Lower leg skin (tissue), 4 donors: Measurements from ENCODE around the gene RGS11. TPM values are rescaled to one million over a fixed set of nuclear protein-coding genes. Genes with fewer than 3 reads are reported as not detected.

Experiments
- DNase-seq, 2 donors: peaks; one replicate each; pipeline ENCODE4 v3.0.0-alpha.2; 2019; ENCODE audit warnings: low spot score in 2 of 2
- H3K4me3 ChIP-seq: fragments of 200-600 bp; sonication (generic); 2 replicates; pipeline ENCODE4 v1.5.1; 2017; ENCODE audit warnings: mild to moderate bottlenecking, low read depth; ENCODE audit not compliant: poor library complexity, severe bottlenecking
- POLR2A ChIP-seq, 2 donors: fragments of 450-650 bp; IDR thresholded peaks; one replicate each; pipeline ENCODE4 v1.6.1; 2016 to 2017; ENCODE audit warnings: antibody characterized with exemption in 2 of 2, mild to moderate bottlenecking in 1 of 2, moderate library complexity in 1 of 2
- WGBS, 2 donors: methylation state at CpG; one replicate each; pipeline ENCODE4 v1.1.5; 2018; 5-methylcytosine and 5-hydroxymethylcytosine counted together
- intact Hi-C: fragments of 100-400 bp; cut with DNase I; formaldehyde crosslinking; loops from one replicate; pipeline ENCODE4 v1.15.0; 2023; ENCODE audit warnings: low total_unique reads
- total RNA-seq, 4 donors: library from RNA; depleted of rRNA; stranded (reverse); fragments of >200 nt; gene quantifications; one replicate each; pipeline ENCODE4 v1.1.0, GENCODE V29; 2016
- TF ChIP-seq, protein P1 (sequence below), 3 donors: fragments of 450-650 bp; IDR thresholded peaks; one replicate each; pipeline ENCODE4 v1.5.1; 2016; ENCODE audit warnings: antibody characterized with exemption in 3 of 3, mild to moderate bottlenecking in 3 of 3, moderate library complexity in 2 of 3

The RGS11 gene
- total RNA-seq, 4 donors from 2014 or later, result 0.08 to 2.7 (median 1.6) TPM

DNA sequence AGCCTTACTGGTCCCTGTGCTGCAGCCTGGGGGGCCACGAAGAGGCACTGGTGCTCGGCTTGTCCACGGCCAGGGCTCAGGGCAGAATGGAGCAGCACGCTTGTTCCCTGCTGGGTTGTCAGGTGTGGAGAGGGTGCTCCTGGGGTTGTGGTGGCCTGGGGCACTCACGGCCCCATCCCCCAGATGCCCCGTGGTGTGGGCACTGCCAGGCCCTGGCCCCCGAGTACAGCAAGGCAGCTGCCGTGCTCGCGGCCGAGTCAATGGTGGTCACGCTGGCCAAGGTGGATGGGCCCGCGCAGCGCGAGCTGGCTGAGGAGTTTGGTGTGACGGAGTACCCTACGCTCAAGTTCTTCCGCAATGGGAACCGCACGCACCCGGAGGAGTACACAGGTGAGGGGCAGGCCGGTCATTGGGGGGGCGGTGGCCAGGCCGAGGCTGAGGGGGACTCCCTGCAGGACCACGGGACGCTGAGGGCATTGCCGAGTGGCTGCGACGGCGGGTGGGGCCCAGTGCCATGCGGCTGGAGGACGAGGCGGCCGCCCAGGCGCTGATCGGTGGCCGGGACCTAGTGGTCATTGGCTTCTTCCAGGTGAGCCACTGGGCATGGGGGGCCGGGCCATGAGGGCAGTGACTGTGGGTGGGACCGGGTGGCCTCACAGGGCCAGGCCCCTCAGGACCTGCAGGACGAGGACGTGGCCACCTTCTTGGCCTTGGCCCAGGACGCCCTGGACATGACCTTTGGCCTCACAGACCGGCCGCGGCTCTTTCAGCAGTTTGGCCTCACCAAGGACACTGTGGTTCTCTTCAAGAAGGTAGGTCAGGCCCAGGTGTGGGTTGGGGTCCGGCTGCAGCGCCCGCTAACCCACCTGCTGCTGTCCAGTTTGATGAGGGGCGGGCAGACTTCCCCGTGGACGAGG is 8.7 kb upstream of the RGS11 start:
- 89 to 94% methylated on average over 38 to 52 of the region's 52 CpGs for WGBS, 2 donors
- TF ChIP-seq POLR2A (IDR thresholded peaks at IDR 0.05), result no peak
- TF ChIP-seq, protein P1, sequence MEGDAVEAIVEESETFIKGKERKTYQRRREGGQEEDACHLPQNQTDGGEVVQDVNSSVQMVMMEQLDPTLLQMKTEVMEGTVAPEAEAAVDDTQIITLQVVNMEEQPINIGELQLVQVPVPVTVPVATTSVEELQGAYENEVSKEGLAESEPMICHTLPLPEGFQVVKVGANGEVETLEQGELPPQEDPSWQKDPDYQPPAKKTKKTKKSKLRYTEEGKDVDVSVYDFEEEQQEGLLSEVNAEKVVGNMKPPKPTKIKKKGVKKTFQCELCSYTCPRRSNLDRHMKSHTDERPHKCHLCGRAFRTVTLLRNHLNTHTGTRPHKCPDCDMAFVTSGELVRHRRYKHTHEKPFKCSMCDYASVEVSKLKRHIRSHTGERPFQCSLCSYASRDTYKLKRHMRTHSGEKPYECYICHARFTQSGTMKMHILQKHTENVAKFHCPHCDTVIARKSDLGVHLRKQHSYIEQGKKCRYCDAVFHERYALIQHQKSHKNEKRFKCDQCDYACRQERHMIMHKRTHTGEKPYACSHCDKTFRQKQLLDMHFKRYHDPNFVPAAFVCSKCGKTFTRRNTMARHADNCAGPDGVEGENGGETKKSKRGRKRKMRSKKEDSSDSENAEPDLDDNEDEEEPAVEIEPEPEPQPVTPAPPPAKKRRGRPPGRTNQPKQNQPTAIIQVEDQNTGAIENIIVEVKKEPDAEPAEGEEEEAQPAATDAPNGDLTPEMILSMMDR (IDR thresholded peaks at IDR 0.05), result no peak
- no peak overlapping the region for H3K4me3 ChIP-seq
- no peak for DNase-seq
- intact Hi-C loops, result no loop called here

DNA sequence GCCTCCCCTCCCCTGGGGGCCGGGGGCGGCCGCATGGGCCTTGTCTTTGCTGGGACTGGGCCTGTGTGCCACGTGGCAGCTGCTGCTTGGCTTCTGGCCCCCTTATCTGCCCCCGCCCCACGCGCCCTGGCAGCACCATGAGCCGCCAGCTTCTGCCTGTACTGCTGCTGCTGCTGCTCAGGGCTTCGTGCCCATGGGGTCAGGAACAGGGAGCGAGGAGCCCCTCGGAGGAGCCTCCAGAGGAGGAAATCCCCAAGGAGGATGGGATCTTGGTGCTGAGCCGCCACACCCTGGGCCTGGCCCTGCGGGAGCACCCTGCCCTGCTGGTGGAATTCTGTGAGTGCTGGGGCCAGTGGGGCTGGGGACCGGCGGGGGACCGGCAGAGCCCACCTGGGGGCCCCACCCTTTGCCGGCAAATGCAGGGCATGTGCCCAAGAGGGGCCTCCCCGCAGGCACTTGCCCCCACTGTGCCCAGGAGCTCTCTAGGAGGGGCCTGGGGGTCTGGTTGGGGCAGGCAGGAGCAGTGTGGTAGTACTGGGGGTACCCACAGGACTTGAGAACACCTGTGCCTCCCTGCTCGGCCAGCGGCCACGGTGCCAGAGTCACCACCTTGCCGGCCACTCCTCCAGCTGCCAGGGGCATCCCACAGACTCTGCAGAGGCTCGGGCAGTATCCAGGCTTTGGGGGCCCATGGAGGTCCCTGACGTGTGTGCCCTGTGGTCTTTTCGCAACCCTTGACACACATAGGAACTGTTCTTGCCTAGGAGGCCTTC is 7.5 kb upstream of the RGS11 start, which contains the start of gene PDIA2:
Gene PDIA2 (plus strand): TSS at position 132 of the 773 bp plus-strand sequence. CDS start 6 bp downstream, at position 138.
- DNase-seq, result no peak
- H3K4me3 ChIP-seq, result no peak within 1 kb of the TSS
- TF ChIP-seq, protein P1 (IDR thresholded peaks at IDR 0.05), result no peak
- no peak for TF ChIP-seq POLR2A (IDR thresholded peaks at IDR 0.05)
- 51% methylated on average over 16 to 19 of the region's 25 CpGs for WGBS, 2 donors
- intact Hi-C loops, result no loop called here

DNA sequence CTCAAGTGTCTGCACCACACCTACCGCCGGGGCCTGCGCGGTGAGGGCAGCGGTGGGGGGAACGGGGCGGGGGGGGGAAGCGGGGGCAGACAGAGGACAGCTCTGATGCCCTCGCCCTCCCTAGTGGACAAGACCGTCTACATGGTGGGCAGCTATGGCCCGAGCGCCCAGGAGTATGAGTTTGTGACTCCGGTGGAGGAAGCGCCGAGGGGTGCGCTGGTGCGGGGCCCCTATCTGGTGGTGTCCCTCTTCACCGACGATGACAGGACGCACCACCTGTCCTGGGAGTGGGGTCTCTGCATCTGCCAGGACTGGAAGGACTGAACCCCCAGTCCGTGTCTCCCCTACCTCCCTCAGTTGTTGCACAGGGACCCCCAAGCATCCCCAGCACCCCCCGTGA is 6.7 kb upstream of the RGS11 start:
- TF ChIP-seq, protein P1 (IDR thresholded peaks at IDR 0.05), result no peak
- TF ChIP-seq POLR2A (IDR thresholded peaks at IDR 0.05), result no peak

DNA sequence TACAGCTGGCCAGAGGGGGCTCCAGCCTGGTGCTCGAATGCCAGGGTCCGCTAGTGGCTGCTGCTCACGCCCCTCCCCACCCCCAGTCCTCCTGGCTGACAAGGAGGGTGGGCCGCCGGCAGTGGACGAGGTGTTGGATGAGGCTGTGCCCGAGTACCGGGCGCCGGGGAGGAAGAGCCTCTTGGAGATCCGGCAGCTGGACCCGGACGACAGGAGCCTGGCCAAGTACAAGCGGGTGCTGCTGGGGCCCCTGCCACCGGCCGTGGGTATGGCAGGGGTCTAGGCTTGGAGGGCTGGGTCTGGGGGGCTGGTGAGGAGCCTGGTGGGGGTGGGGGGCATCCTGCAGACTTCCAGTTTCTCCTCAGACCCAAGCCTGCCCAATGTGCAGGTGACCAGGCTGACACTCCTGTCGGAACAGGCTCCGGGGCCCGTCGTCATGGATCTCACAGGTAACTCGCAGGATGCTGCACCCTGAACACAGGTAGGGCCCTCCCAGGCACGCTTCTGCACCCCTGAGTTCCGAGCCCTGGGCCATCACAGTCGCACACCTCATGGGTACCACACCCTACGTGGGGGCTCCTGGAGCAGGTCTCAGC is 6.0 kb upstream of the RGS11 start:
- no peak overlapping the region for H3K4me3 ChIP-seq
- TF ChIP-seq, protein P1 (IDR thresholded peaks at IDR 0.05), result no peak
- TF ChIP-seq POLR2A (IDR thresholded peaks at IDR 0.05), result no peak
- DNase-seq, result no peak
- WGBS, 2 donors, result 26 to 47% methylated on average over 25 of the region's 25 CpGs
- intact Hi-C loops, result no loop called here

More for the DNA sequence above, 6.7 kb upstream of the RGS11 start:
- no peak overlapping the region for H3K4me3 ChIP-seq
- 52 to 65% methylated on average over 12 to 17 of the region's 22 CpGs for WGBS, 2 donors
- intact Hi-C loops, result no loop called here
- no peak for DNase-seq

DNA sequence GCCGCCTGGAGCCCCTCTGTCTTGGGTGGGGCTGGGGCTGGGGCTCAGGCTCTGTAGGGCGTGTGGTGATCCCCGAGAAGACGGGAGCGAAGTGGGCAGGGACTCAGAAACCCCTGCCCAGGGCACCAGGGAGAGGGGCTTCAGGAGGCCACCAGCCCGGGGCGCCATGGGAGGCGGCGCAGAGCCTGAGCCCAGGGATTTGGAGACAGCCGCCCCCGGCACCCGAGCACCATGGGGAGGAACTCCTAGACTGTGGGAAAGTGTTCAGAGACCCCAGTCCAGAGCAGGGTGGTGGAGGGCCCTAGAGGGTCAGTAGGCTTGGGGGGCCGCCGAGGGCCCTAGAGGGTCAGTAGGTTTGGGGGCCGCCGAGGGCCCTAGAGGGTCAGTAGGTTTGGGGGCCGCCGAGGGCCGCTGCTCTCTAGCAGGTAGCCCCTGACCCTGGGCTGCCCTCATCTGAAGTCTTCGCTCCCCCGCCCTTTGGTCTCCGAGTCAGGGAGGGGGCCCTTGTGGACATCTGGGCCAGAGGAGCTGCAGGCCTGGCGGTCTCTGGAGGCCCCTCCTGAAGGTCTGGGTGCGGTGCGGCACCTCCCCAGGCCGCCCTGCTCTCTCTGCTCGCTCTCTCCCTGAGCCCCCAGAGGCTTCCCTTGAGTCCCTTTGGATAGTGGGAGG is 5.4 kb upstream of the RGS11 start:
- H3K4me3 ChIP-seq, result no peak overlapping the region
- TF ChIP-seq, protein P1 (IDR thresholded peaks at IDR 0.05), result no peak
- TF ChIP-seq POLR2A (IDR thresholded peaks at IDR 0.05), result no peak
- WGBS, 2 donors, result 55 to 57% methylated on average over 21 of the region's 27 CpGs
- intact Hi-C loops, result no loop called here
- DNase-seq, result no peak
